Smooth muscle cell (in vitro differentiated cells): ENCODE measurements around the gene FXYD6. TPM values are rescaled to one million over a fixed set of nuclear protein-coding genes. Genes with fewer than 3 reads are reported as not detected.

Experiments used
- DNase-seq: peaks from one replicate; lab custom pipeline; 2025; ENCODE audit not compliant: unreplicated experiment; lab: John Stamatoyannopoulos, UW
- H2AFZ ChIP-seq: fragments of 200-600 bp; sonication (generic); 2 replicates; pipeline ENCODE4 v1.6.0; 2016; ENCODE audit warnings: antibody characterized with exemption, low read depth, mild to moderate bottlenecking
- H3F3A ChIP-seq: fragments of 200-600 bp; sonication (generic); 2 replicates; pipeline ENCODE4 v1.6.0; 2017; ENCODE audit warnings: antibody characterized with exemption, low read depth
- H3K27ac ChIP-seq: fragments of 200-600 bp; sonication (generic); 2 replicates; pipeline ENCODE4 v1.5.1; 2016; ENCODE audit warnings: low read depth, mild to moderate bottlenecking
- H3K27me3 ChIP-seq: fragments of 200-600 bp; sonication (generic); 2 replicates; pipeline ENCODE4 v1.6.1; 2016; ENCODE audit warnings: low read depth, mild to moderate bottlenecking
- H3K36me3 ChIP-seq: fragments of 200-600 bp; sonication (generic); 2 replicates; pipeline ENCODE4 v1.5.1; 2016; ENCODE audit warnings: low read depth
- H3K4me1 ChIP-seq: fragments of 200-600 bp; sonication (generic); 2 replicates; pipeline ENCODE4 v1.5.1; 2016; ENCODE audit warnings: low read depth
- H3K4me2 ChIP-seq: fragments of 200-600 bp; sonication (generic); 2 replicates; pipeline ENCODE4 v1.6.0; 2016; ENCODE audit warnings: mild to moderate bottlenecking
- H3K4me3 ChIP-seq: fragments of 200-600 bp; sonication (generic); 2 replicates; pipeline ENCODE4 v1.5.1; 2016; ENCODE audit warnings: mild to moderate bottlenecking
- H3K79me2 ChIP-seq: fragments of 200-600 bp; sonication (generic); 2 replicates; pipeline ENCODE4 v1.6.0; 2016; ENCODE audit warnings: low read depth, mild to moderate bottlenecking
- H3K9ac ChIP-seq: fragments of 200-600 bp; sonication (generic); 2 replicates; pipeline ENCODE4 v1.6.0; 2016; ENCODE audit warnings: low read depth
- H3K9me3 ChIP-seq: fragments of 200-600 bp; sonication (generic); replicated peaks from 2 replicates; pipeline ENCODE4 v1.5.1; 2016; ENCODE audit warnings: low read depth
- H4K20me1 ChIP-seq: fragments of 200-600 bp; sonication (generic); 2 replicates; pipeline ENCODE4 v1.6.0; 2016; ENCODE audit warnings: low read depth
- CTCF ChIP-seq: fragments of 200-600 bp; sonication (generic); IDR thresholded peaks from 2 replicates; pipeline ENCODE4 v1.5.1; 2017; ENCODE audit warnings: borderline replicate concordance, mild to moderate bottlenecking, antibody characterized with exemption; ENCODE audit not compliant: insufficient read depth, poor library complexity, severe bottlenecking
- WGBS: methylation state at CpG from one replicate; pipeline ENCODE4 v1.1.7; 2016; ENCODE audit warnings: low lambda C conversion rate; 5-methylcytosine and 5-hydroxymethylcytosine counted together
- polyA plus RNA-seq: library from polyadenylated mRNA; unstranded; fragments of >200 nt; fragmentation: Nextera tagmentation; extraction: Ambion mirVana; gene quantifications from 2 replicates; pipeline ENCODE4 v1.2.1, GENCODE V29; 2016
- total RNA-seq: library from RNA; depleted of rRNA; stranded (reverse); fragments of >200 nt; gene quantifications from 2 replicates; pipeline ENCODE4 v1.2.3, GENCODE V29; 2014

Gene FXYD6
- total and polyA plus RNA-seq, 2 experiments from 2014 or later, result 27.7 to 84.5 TPM

GRCh38 chr11:117849781-117850414, 26.6 kb downstream of the FXYD6 start:
- DNase-seq, result no peak
- TF ChIP-seq CTCF, result no peak
- peaks cover 13% of the 10 kb centered on the region for H3K4me1 ChIP-seq
- no peaks in the 10 kb centered on the region for H3F3A ChIP-seq
- no peaks in the 10 kb centered on the region for H3K79me2 ChIP-seq
- H3K9ac ChIP-seq, result no peak overlapping the region
- no peaks in the 10 kb centered on the region for H3K9me3 ChIP-seq
- peak overlapping the region; percentile 44 for H3K27ac ChIP-seq
- H3K4me3 ChIP-seq, result no peak overlapping the region
- H3K27me3 ChIP-seq, result no peaks in the 10 kb centered on the region
- WGBS, result 76% methylated on average over 6 of the region's 6 CpGs
- H4K20me1 ChIP-seq, result no peaks in the 10 kb centered on the region
- H3K4me2 ChIP-seq, result peak overlapping the region; percentile 24
- H2AFZ ChIP-seq, result no peak overlapping the region
- peaks cover 5% of the 10 kb centered on the region for H3K36me3 ChIP-seq

- no peaks in the 10 kb centered on the region for H3K79me2 ChIP-seq
- peak; percentile 98 for TF ChIP-seq CTCF
- peak; percentile 48 for DNase-seq
- no peak overlapping the region for H2AFZ ChIP-seq
- no peaks in the 10 kb centered on the region for H3F3A ChIP-seq
- H3K4me1 ChIP-seq, result no peaks in the 10 kb centered on the region
- H3K9me3 ChIP-seq, result no peaks in the 10 kb centered on the region
- no peak overlapping the region for H3K4me3 ChIP-seq
- 34% methylated on average over 9 of the region's 9 CpGs for WGBS
- H3K27me3 ChIP-seq, result no peaks in the 10 kb centered on the region
- H4K20me1 ChIP-seq, result no peaks in the 10 kb centered on the region
- H3K4me2 ChIP-seq, result no peak overlapping the region
- no peaks in the 10 kb centered on the region for H3K36me3 ChIP-seq
- no peak overlapping the region for H3K27ac ChIP-seq
- H3K9ac ChIP-seq, result no peak overlapping the region
Observed at GRCh38 chr11:117843666-117844484, 32.6 kb downstream of the FXYD6 start.

- no peak overlapping the region for H3K4me3 ChIP-seq
- H3K27ac ChIP-seq, result no peak overlapping the region
- H3K79me2 ChIP-seq, result no peaks in the 10 kb centered on the region
- DNase-seq, result no peak
- 75% methylated on average over 16 of the region's 16 CpGs for WGBS
- H3K4me1 ChIP-seq, result no peaks in the 10 kb centered on the region
- H2AFZ ChIP-seq, result no peak overlapping the region
- H3K36me3 ChIP-seq, result no peaks in the 10 kb centered on the region
- H3K27me3 ChIP-seq, result no peaks in the 10 kb centered on the region
- no peaks in the 10 kb centered on the region for H3F3A ChIP-seq
- no peak overlapping the region for H3K9ac ChIP-seq
- no peak overlapping the region for H3K4me2 ChIP-seq
- H4K20me1 ChIP-seq, result no peaks in the 10 kb centered on the region
- no peaks in the 10 kb centered on the region for H3K9me3 ChIP-seq
- no peak for TF ChIP-seq CTCF
Observed at GRCh38 chr11:117842131-117842941, 34.1 kb downstream of the FXYD6 start.
